ENCODE data around the gene CCDC88C.
A peak's percentile ranks its signal among the peaks of the same experiment; 100 is the strongest.

CCDC88C gene

GRCh38 chr14:91305650-91306431, 111.8 kb downstream of the CCDC88C start:
- no peak for FAIRE-seq

DNA sequence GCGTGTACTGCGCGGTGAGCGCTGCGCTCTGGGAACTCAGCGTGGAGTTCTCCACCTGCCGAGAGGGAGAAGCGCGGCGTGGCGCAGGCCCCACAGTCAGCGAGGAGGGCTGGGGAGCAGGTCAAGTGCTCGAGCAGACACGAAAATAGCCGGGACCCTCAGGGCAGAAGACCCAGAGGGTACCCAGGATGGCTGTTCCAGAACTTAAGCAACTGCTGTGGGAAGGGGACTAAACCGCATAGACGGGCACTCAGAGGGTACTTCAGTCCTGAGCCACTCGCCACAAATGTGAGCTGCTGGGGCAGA, 113.7 kb downstream of the CCDC88C start:
- FAIRE-seq = no peak

- FAIRE-seq = no peak
These were observed 114.3 kb downstream of the CCDC88C start for GRCh38 chr14:91303091-91303923.

GRCh38 chr14:91302391-91302790, 115.2 kb downstream of the CCDC88C start:
- no peak for FAIRE-seq

DNA sequence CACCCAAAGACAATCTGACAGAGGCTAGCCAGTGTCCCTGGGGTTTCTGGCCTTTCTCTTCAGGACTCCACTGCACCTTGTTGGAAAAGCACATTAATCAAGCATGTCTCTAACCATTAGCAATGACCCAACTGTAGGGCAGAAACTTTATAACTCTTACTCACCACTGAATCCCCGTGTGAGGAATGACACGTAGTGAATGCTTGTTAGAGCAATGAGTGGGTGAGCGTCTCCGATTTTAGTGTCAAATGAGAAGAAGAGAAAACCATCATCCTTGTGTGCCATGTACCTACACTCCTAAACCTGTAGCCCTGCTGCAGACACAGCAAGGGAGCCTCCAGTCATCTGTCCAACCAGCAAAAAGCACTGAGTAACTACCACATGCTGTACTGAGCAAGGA, 116.7 kb downstream of the CCDC88C start:
- FAIRE-seq = no peak

DNA sequence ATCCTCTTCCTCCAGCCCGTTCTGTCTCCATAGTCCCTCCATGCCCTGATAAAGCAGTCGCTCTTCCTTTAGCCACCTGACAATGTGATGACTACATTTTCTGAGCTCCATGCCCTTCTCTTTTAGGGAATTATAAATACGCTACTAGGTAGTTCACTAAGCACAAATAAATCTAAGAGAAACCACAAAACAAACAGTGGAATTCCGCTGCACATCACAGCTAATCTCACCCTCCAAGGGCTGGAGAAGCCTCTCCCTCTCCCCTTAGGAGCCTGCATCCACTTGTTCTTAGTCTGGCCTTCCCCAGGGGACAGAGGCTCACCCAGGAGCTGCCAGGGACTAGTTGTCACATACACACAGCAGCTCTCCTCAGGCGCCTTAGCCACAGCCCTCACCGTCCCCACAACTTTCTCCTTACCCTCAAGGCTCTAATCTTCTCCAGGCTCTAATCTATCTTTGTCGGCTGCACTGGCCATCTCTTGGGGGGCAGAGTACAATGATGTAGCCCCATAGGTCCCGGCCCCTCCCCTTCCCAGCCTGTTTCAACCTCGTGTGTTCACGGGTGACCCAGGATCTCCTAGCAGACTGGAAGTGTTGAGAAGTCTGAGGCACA, 117.2 kb downstream of the CCDC88C start:
- FAIRE-seq = no peak

DNA sequence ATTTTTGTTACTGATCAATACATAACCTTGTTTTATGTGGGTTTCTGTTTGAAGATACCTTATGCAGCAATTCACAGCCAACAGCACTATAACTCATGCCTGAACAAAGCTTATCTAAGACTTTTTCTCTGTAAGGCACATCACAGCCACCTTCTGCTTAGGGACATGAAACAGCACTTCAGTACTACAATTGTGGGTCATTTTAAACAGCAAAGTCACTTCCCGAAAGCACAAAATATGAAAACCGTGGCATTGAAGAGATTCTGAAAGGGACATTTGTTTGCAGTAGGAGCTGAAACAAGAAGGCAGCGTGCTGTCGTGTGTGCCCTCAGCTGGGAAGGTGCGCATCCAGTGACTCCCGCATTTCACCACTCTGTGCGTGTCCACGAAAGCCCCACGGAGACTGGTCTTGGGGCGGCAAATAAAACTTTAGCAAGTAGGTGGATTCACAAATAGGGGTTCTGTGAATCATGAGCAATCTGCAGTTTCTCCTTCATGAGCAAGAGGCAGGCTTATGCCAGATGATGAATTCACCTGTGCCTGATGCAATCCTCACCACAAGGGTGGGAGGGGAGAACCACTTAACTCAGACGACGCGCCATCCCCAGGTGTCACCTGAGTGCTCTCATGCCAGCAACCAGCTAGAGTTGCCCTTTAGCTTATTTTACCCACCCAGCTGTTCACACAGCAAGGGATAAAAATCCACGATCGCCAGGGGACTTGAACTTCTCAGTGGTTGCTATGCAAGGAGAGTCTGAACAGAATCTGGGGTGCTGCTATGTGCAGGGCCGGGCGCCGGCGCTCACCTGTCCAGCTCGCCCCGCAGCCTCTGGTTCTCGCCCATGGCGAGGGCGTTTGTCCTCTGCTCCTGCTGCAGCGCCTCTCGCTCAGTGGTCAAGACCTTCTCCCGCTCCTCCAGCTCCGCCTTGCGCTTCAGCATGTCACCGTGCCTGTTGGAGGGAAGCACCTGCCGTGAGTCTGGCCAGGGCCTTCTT, 118.2 kb downstream of the CCDC88C start:
- no peak for FAIRE-seq

- FAIRE-seq = no peak
These were observed 119.0 kb downstream of the CCDC88C start for GRCh38 chr14:91298576-91298975.

DNA sequence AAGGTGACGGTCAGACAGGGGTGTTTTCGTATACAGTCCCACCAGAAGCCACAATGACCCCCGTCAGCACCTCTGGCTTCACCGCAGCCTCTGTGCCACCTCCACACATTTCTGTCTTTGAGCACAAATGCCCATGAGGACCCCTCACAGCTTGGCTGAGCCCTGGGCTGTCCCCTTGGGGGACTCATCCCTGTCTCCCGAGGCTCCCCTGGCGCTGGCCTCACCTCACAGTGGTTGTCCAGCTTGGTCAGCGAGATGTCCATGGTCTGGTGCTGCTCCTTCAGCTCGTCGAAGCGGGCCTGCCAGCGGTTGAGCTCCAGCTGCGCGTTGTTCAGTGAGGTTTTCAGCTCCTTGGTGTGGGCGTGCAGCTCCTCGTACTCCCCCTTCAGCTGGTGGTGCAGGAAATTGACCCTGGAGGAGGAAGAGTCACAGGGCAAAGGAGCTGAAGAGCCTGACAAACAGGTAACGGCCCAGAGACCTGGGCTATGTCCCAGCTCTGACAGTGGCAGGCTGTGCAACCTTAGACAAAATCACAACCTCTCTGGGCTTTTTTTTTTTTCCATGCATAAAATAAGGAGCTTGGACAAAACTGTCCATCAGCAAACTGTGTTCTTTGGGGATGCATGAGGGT, 120.4 kb downstream of the CCDC88C start:
- FAIRE-seq = no peak

DNA sequence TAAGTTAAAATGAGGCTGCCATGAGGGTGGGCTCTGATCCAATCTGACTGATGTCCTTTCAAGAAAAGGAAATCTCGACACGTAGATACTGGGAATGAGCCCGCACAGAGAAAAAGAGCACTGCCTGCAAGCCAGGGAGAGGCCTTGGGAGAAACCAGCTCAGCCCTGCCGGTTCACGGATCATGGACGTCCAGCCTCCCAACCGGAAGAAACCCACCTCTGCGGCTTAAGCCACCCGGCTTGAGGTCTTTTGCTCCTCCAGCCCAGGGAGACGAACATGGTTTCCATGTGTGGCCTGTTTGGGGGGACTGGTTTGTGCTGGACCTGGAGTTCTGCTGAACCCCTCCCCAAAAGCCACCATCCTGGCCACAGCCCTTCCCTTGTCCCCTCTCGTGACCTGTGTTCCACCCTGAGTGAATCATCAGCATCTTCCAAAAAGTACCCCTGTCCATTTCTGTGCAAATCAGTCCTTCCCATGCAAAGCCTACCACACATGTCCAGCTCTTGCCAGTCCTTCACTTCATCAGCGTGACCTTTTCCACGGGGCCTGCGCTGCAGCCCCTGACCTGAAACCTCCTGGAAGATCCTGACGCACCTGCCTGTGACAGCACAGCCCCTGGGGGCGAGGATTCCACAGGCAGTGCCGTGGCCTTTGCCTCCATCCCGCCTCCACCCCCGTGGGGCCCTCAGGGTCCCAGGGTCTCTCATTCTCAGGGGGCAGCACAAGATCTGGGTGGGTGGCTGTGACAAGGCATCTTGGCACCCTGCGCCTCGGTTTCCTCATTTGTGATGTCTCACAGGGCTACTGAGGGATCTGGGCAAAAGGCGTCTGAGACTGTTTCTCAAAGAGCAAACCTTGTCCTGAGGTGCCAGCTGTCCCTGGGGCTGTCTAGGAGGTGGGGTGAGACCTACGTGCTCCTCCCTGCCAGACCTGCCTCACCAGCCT, 121.5 kb downstream of the CCDC88C start:
- FAIRE-seq = no peak

GRCh38 chr14:91295276-91295845, 122.3 kb downstream of the CCDC88C start:
- no peak for FAIRE-seq

GRCh38 chr14:91294153-91294552, 123.5 kb downstream of the CCDC88C start:
- no peak for FAIRE-seq

DNA sequence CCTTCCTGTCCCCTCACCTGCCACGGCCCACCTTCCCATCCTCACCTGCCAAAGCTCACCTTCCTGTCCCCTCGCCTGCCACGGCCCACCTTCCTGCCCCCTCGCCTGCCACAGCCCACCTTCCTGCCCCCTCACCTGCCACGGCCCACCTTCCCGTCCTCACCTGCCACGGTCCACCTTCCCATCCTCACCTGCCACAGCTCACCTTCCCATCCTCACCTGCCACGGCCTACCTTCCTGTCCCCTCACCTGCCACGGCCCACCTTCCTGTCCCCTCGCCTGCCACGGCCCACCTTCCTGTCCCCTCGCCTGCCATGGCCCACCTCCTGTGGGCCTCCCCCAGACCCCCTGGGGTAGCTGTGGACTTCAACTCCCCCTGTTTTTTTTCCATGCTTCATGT, 124.3 kb downstream of the CCDC88C start:
- FAIRE-seq = no peak

GRCh38 chr14:91292491-91292890, 125.1 kb downstream of the CCDC88C start:
- no peak for FAIRE-seq

GRCh38 chr14:91291786-91292405, 125.7 kb downstream of the CCDC88C start:
- no peak for FAIRE-seq

DNA sequence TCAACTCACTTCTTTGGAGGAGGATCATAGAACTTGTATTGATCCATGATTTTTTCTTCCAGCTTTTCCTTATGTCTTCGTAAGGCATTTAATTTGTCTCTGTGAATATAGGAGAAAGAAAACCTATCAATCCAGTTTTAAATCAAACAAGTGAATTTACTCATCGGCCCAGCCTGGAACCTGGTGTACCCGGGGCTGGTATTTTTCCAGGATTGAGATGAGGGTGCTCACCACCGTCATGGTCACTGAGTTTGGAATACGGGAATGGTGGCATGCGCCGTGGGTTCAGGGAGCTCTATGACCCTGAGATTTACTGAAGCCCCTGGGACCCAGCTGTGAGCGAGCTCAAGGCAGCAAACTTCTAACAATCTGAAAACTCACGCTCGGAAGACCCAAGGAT, 126.6 kb downstream of the CCDC88C start:
- FAIRE-seq = no peak

- no peak for FAIRE-seq
These were observed 128.2 kb downstream of the CCDC88C start for GRCh38 chr14:91289464-91289863.

GRCh38 chr14:91288876-91289275, 128.7 kb downstream of the CCDC88C start:
- no peak for FAIRE-seq

- peak; percentile 89 for FAIRE-seq
These were observed 131.1 kb downstream of the CCDC88C start for GRCh38 chr14:91286530-91286937.
